HCT116 (cell line): ENCODE results near the gene CCDC57.

ENCODE experiments used
- EZH2 ChIP-seq: fragments of 200-600 bp; sonication (generic); IDR thresholded peaks from 2 replicates; pipeline ENCODE4 v1.6.1; 2017; ENCODE audit warnings: antibody characterized with exemption, mixed run types
- TF ChIP-seq, protein P1 (sequence below), 3 experiments: fragments of 200-600 bp in 1 of 3; sonication (generic) in 1 of 3; IDR thresholded peaks in 2 of 3; conservative IDR thresholded peaks in 1 of 3; 2 replicates each; pipeline ENCODE4 v1.5.1; 2012 to 2017; ENCODE audit warnings: low read depth in 2 of 3, low read length in 2 of 3, antibody characterized with exemption in 1 of 3, borderline replicate concordance in 1 of 3, control low read depth in 1 of 3, mild to moderate bottlenecking in 1 of 3, mixed read lengths in 1 of 3, mixed run types in 1 of 3, moderate library complexity in 1 of 3; ENCODE audit not compliant: insufficient read depth in 1 of 3

DNA sequence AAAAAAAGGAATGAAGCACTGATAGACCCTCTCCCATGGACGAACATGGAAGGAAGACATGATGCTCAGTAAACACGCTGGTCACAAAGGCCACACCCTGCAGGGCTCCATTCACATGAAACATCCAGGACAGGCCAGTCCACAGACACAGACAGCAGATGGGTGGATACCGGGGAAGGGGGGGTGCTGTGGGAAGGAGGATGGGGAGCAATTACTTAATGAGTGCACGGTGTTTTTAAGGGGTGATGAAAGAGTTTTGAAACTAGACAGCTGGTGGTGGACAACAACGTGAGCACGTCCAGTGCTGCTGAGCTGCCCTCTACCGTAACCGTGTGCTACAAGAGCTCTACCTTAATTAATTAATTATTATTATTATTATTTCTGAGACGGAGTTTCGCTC, 10.2 kb upstream of the CCDC57 start:
- TF ChIP-seq, protein P1, sequence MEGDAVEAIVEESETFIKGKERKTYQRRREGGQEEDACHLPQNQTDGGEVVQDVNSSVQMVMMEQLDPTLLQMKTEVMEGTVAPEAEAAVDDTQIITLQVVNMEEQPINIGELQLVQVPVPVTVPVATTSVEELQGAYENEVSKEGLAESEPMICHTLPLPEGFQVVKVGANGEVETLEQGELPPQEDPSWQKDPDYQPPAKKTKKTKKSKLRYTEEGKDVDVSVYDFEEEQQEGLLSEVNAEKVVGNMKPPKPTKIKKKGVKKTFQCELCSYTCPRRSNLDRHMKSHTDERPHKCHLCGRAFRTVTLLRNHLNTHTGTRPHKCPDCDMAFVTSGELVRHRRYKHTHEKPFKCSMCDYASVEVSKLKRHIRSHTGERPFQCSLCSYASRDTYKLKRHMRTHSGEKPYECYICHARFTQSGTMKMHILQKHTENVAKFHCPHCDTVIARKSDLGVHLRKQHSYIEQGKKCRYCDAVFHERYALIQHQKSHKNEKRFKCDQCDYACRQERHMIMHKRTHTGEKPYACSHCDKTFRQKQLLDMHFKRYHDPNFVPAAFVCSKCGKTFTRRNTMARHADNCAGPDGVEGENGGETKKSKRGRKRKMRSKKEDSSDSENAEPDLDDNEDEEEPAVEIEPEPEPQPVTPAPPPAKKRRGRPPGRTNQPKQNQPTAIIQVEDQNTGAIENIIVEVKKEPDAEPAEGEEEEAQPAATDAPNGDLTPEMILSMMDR (IDR thresholded peaks at IDR 0.05 in 2 of 3, conservative IDR thresholded peaks at IDR 0.05 in 1 of 3; ENCODE audit: borderline replicate concordance in 1 of 3, insufficient read depth in 1 of 3, low read depth in 2 of 3, low read length in 2 of 3) = no peak
- no peak for TF ChIP-seq EZH2
